Measurements from ENCODE around the gene XPO6.

The XPO6 gene

GRCh38 chr16:28052274-28053128 is 159.3 kb downstream of the XPO6 start:
- H3K4me1 ChIP-seq (ENCODE audit: control insufficient read depth, insufficient read depth, low read length), result no peaks in the 10 kb centered on the region
- peaks cover 3% of the 10 kb centered on the region for H3K27me3 ChIP-seq (ENCODE audit: control insufficient read depth, insufficient read depth, low read length)
- H3K4me3 ChIP-seq (ENCODE audit: low read length), result no peak overlapping the region
- no peak overlapping the region for H3K9ac ChIP-seq (ENCODE audit: low read length)
- H3K27ac ChIP-seq (ENCODE audit: low read depth, low read length), result no peak overlapping the region
- H3K36me3 ChIP-seq (ENCODE audit: control insufficient read depth, insufficient read depth, low read length), result no peaks in the 10 kb centered on the region

DNA sequence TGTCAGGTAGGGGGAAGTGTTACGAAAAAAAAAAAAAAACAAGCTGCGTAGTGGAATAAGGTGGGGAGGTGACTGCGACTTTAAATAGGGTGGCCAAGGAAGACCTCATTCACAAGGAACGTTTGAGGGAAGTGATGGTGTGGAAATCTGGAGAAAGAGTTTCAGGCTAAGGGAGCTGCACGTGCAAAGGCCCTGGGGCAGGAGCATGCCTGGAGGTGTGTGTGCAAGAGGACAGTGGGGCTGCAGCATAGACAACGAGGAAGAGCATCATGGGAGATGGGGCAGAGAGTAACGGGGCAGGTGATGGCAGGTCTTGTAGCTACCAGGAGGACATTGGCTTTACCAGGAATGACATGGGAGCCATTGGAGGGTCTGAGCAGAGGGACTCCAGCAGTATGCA is 160.3 kb downstream of the XPO6 start:
- Histone ChIP-seq H3K4me1 (ENCODE audit: control insufficient read depth, insufficient read depth, low read length) (no peaks in the 10 kb centered on the region), H3K36me3 (ENCODE audit: control insufficient read depth, insufficient read depth, low read length) (no peaks in the 10 kb centered on the region), H3K4me3 (ENCODE audit: low read length) (no peak overlapping the region), H3K9ac (ENCODE audit: low read length) (no peak overlapping the region), H3K27ac (ENCODE audit: low read depth, low read length) (no peak overlapping the region), H3K27me3 (ENCODE audit: control insufficient read depth, insufficient read depth, low read length) (peaks cover 3% of the 10 kb centered on the region)
